HG02870 (cell line): Measurements from ENCODE around the gene BECN2.
A peak's percentile ranks its signal among the peaks of the same experiment; 100 is the strongest.
"Not testable (repeated sequence)": the region's sequence is repeated elsewhere in the genome, so short reads cannot be mapped to it uniquely, and the experiment has no call there.

Source experiments
- ATAC-seq: cut with Tn5 transposase; IDR thresholded peaks from one replicate; pipeline ENCODE4 v1.9.1; 2021; ENCODE audit warnings: mild to moderate bottlenecking, moderate library complexity; ENCODE audit not compliant: unreplicated experiment

Gene BECN2

DNA sequence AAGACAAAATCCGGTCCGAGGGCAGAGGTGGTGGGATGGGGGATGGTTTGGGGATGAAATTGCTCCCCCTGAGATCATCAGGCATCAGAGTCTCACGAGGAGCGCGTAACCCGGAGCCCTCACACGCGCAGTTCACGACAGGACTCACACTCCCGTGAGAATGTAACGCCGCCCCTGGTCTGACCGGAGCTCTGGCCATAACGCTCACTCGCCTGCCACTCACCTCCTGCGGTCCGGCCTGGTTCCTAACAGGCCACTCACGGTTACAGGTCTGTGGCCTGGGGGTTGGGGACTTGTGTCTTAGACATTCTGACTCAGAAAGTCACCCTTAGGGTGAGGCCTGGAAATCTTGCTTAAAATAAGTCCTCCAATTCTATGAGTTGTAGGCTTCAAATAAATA is 21.5 kb downstream of the BECN2 start:
- ATAC-seq: no peak

DNA sequence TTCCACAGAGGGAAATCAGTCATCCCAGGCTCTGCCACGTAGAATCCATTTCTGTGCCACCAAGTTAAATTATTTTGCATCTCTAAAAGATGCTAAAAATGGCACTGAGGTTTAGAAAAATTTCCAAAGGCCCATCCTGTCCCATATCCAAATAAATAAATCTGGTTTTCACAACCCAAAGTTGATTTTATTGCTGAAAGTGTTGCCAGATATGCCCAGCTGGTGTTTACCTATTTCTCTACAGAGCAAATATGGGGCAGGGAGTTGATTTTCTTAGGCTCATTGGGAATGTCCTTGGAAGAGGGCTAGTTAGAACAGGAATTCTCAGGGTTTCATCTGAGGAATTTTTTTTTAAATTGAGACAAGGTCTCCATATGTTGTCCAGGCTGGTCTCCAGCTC is 22.4 kb downstream of the BECN2 start:
- no peak for ATAC-seq

DNA sequence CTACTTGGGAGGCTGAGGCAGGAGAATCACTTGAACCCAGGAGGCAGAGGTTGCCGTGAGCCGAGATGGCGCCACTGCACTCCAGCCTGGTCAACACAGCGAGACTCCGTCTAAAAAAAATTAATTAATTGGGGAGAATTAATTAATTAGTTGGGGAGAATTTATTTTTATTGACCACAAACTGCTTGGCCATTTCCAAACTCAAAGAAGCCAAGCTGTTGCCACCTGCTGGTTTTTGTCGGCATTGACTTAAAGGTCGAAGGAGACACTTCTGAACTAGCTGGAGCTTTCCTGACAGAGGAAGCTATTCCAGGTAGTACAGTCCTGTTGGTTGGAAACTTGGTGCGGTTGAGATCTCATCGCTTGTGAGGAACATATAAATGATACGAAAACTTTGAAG is 28.2 kb downstream of the BECN2 start:
- ATAC-seq: no peak

DNA sequence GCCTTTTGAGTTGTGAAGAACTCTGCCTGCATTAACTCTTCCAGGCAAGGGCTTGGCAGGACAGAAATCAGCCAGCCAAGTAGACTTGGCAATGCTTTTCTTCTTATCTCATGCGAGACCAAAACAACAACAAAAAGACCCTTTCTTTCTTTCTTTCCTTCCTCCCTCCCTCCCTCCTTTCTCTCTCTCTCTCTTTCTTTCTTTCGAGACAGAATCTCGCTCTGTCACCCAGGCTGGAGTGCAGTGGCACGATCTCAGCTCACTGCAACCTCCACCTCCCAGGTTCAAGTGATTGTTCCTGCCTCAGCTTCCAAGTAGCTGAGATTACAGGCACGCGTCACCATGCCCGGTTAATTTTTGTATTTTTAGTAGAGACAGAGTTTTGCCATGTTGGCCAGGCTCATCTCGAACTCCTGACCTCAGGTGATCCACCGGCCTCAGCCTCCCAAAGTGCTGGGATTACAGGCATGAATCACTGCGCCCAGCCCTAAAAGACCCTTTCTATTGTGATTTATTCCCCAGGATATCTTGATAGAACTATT is 30.9 kb downstream of the BECN2 start:
- ATAC-seq: not testable (repeated sequence)

DNA sequence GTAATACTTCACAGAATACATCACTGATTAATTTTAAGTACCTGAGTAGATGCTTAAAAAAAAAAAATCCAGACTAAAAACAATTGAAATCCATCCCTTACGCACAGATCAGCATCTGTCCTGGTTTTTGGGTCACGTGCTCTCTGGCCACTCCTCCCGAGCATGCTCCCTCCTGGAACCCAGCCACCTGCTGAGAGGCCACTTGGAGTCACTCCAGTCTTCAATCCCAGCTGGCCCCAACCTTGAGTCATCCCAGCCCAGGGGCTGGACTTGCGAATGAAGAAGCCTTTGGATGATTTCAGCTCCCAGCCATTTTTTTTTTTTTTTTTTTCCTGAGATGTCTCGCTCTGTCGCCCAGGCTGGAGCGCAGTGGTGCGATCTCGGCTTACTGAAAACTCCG is 32.5 kb downstream of the BECN2 start:
- ATAC-seq: no peak

DNA sequence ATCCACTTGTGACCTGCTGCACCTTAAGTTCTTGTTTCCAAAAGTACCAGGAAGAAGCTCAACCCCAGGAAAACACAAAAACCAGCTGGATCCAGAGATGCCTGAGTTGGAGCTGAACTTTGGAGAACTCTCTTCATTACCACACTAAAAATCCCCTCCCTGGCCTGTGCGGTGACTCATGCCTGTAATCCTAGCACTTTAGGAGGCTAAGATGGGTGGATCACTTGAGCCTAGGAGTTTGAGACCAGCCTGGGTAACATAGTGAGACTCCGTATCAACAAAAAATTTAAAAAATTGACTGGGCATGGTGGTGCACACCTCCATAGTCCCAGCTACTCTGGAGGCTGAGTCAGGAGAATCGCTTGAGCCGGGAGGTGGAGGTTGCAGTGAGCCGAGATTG is 35.2 kb downstream of the BECN2 start:
- ATAC-seq: no peak

DNA sequence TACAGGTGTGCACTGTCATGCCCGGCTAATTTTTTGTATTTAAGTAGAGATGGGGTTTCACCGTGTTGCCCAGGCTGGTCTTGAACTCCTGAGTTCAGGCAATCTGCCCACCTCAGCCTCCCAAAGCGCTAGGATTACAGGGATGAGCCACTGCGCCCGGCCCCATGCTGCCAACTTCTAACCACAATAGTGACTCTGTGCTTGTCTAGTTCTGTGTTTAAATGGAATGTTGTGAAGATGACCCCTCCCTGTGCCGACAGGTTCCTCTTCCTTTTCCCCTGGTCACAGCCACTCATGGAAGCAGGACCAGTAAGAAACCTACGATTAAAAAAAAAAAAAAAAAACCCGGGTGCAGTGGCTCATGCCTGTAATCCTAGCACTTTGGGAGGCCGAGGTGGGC is 36.6 kb downstream of the BECN2 start:
- ATAC-seq: no peak

DNA sequence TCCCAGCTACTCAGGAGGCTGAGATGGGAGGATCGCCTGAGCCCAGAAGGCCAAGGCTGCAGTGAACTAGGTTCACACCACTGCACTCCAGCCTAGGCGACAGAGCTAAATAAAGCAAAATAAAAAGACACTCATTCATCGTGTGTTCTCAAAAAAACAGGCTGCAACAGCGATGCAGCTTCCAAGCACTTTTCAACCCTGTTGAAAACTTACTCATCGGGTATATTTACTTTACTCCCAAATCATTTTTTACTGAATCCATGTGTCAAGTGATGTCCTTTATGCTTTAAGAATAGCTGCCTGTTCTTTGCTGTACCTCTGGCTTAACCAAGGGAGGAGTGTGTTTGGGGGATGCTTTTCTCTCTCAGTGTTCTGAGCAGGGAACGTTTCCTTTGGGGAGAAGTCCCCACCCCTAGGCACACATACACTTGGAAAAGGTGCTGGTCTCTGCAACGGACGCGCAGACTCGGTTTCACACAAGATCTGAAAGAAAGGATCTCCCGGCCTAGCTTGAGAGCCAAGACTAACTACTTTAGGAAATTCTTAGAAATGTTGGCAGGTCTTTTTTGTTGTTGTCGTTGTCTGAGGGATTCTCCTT is 39.9 kb downstream of the BECN2 start:
- no peak for ATAC-seq

DNA sequence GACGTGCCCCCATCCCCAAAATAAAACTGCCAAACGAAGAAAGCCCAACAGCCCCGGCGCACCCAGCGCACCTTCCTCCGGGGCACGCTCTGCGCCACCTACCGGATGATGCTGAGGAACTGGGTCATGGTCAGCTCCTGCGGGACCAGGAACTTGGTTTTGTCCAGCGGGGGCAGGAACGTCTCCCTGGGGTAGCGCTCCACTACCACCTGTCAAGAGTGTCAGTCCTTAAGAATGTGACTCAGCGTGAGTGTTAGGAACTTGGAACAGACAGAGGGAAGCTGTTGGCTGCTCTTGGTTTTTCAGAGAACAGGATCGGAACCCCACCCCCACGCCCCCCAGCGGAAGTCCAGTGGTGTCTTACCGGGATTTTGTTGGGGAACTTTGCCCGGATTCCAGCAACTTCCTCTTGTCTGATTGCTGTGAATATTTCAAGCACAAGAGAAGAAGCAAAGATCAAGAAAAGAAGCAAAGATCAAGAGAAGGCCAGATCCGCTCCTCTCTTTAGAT is 40.9 kb downstream of the BECN2 start:
- peak; percentile 75 for ATAC-seq

DNA sequence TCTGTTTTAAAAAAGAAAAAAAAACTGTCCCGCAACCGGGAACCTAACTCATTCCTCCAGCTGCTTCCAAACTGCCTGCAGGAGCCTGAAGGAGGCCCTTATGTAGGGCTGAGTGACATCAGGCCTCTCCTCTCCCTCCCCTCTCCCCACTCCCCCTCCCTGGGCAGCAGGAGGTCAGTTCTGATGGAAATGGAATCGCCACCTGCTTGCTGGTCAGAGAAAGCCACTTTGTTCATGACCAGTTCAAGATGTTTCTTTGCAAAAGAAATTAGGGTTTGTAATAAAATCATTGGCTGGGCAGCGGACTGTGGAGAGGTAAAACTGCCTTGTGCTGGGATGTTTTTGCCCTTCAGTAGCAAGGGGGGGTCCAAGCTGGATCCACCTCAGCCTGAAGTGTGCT is 41.5 kb downstream of the BECN2 start, which contains the start of gene MAP1LC3C:
TSS of gene MAP1LC3C (minus strand) at position 73 of the 400 bp plus-strand sequence. CDS start 90 bp downstream, outside the sequence.
- ATAC-seq: no peak

DNA sequence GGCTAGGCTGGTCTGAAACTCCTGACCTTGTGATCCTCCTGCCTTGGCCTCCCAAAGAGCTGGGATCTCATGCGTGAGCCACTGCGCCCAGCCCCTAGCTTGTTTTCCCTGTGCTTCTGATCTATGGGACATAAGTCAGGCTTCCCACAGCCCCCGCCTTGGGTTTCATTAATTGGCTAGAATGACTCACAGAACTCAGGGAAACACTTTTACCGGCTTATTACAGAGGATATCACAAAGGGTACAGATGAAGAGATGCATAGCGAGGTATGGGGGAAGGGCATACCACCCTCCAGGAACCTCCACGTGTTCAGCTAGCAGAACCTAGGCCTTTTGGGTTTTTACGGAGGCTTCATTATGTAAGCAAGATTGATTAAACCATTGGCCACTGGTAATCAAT is 42.9 kb downstream of the BECN2 start:
- ATAC-seq: no peak

DNA sequence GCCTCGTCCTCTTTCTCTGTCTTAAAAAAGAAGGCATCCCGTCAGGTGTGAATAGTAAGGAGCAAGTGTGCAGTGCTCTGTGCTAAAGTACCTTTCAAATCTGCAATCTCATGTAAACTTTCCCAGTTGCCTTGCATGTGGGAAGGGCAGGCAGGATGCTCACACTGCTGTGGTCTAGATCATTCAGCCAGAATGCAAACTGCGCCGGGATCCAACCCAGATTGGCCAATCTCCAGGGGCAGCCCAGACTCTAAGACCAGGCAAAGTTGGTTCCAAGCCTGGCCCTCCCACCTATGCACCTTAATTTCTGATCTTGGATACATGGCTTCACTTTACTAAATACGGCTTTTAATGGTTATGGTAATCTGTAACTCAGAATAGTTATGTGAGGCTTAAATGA is 44.5 kb downstream of the BECN2 start:
- no peak for ATAC-seq

DNA sequence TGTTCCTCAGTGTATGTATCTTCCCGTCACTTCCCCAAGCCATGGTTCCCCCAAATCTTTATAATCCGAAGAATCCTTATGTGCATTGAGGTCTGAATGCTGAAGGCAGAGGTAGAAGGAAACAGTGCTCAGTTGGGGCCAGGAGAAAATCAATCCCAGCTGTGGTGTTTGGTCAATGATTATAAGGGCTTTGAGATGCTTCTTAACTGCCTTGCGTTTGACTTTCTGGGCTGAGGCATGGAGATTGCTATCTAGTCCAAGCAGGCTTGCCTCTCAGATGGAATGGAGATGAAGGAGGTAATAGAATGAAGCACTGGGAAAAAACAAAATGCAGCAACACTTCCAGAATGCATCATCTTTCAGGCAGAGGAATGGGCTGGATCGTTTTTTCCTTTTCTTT is 44.9 kb downstream of the BECN2 start:
- ATAC-seq: no peak

DNA sequence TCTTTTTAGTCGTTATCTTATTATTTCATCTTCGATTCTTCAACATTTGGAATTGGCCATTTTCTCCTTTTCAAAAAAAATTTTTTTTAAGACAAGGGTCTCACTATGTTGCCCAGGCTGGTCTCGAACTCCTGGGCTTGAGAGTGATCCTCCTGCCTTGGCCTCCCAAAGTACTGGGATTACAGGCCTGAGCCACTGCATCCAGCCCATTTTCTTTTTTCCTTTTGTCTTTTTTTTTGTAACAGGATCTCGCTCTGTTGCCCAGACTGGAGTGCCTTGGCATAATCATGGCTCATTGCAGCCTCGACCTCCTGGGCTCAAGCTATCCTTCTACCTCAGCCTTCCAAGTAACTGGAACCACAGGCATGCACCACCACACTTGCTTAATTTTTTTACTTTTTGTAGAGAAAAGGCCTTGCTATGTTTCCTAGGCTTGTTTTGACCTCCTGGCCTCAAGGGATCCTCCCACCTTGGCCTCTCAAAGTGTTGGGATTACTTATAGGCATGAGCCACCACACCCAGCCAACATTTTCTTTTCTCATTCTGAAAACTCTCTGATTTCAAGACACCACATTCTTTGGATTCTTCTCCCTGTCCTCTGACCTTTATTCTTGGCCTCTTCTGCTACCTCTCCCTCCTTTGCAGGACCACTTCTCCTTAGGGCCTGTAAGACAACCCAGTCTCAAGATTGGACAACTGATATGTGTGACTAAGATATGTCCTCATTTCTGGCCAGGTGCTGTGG is 47.4 kb downstream of the BECN2 start:
- ATAC-seq: no peak

DNA sequence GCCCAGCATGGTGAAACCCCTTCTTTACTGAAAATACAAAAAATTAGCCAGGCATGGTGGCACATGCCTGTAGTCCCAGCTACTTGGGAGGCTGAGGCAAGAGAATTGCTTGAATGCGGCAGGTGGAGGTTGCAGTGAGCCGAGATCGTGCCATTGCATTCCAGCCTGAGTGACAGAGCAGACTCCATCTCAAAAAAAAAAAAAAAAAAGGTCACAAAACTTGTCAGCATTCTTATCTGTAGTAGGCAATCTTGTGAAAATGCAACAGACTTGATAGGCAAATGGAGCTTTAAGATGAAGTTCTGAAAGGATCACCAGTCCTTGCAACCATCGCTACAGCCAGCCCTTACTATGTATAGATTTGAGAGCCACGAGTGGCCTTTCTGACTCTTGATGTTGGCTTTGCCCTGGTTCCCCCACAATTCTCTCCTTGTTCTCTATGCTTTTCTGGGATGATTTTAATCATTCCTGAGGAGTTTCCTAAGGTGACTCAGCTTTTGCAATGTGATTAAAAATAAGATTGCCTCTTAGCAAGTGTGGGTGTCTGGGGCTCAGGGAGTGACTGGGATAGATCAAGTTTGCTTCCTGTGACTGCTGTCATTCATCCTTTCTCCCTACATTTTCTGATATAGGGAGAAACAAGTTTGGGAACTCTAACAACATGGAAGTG is 48.4 kb downstream of the BECN2 start:
- no peak for ATAC-seq

DNA sequence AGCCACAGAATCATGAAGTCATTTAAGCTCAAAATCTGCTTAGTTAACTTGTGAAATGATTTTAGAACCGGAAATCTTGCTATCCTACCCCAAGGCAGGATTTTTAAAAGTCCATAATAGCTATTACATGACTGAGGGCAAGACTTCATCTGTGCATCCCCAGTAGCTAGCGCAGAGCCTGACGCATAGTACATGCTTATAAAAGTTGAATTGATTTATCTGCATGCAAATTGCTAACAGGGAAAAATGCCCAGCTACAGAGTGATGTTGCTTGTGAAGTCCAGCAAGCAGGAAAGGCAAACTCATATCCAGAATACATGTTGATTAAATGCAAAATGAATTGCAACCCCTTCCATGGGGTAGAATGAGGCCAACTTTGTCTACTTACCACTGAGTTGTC is 49.4 kb downstream of the BECN2 start:
- ATAC-seq: no peak
